Stimulated activated CD8-positive, alpha-beta memory T cell treated with anti-CD3 and anti-CD28 coated beads, Interleukin-7, amount 100 ng/mL, for 24 hours (primary cell): ENCODE measurements around the gene ST6GALNAC1.

Source experiments
- DNase-seq: peaks from one replicate; pipeline ENCODE4 v3.0.0-alpha.2; 2020; ENCODE audit warnings: low read depth

ST6GALNAC1 gene, protein sequence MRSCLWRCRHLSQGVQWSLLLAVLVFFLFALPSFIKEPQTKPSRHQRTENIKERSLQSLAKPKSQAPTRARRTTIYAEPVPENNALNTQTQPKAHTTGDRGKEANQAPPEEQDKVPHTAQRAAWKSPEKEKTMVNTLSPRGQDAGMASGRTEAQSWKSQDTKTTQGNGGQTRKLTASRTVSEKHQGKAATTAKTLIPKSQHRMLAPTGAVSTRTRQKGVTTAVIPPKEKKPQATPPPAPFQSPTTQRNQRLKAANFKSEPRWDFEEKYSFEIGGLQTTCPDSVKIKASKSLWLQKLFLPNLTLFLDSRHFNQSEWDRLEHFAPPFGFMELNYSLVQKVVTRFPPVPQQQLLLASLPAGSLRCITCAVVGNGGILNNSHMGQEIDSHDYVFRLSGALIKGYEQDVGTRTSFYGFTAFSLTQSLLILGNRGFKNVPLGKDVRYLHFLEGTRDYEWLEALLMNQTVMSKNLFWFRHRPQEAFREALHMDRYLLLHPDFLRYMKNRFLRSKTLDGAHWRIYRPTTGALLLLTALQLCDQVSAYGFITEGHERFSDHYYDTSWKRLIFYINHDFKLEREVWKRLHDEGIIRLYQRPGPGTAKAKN

DNA sequence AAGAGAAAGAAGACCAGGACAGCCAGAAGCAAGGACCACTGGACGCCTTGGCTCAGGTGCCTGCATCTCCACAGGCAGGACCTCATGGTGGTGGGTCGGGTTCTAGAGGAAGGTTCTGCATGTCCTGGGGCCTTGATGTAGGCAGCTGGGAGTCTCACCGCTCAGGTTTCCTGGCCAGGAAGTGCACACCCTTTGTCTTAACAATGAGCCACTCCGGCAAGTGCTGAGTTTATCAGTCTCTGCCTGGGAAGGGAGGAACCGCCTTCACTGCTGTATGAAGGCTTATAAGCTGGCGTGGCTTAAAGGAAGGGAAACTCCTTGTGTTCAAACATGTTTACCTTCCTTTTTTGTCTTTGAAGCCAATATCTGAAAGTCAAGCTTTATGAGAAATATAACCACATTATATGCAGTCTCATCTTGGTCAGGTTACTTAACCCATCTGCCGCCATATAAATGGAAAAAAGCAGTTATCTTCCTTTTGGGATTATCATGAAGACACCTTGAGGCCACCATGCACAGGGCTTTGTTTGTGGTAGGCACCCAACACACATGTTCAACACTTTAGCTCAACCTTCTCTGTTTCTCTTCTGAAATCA, at the start of gene ST6GALNAC1:
TSS of gene ST6GALNAC1 (minus strand) at position 205 of the 596 bp plus-strand sequence. CDS start at position 86, 119 bp downstream.
- no peak for DNase-seq

DNA sequence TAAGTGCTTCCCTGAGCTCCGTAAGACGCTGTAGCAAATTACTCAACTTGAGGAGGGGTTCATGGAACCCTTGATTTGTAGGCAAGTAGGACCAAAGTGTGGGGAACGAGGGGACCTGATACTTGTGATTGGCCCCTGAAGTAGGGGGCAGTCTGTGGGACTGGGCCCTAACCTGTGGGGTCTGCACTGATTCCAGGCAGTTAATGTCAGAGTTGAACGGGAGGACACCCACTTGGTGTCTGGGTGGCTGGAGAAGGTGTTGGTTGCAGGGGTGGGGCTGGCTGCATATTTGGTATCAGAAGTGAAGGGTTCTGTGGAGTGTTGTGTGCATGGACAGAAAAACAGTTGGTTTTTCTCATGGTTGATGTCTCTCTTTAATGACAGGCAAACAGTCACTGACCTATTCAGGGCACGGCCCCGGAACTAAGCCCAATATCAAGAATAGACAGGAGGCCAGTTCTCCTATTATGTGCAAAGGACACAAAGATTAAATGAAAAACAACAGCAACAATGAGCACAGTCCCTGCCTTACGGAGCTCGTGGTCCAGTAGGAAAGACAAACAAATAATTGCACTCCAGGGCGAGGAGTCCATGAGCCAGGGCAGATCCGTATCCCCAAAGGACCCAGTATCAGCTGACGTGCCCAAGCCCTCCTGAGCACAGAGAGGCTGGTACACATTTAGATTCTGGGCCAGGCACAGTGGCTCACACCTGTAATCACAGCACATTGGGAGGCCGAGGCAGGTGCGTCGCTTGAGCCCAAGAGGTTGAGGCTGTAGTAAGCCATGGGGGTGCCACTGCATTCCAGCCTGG, 48.0 kb upstream of the ST6GALNAC1 start:
- DNase-seq, result no peak

DNA sequence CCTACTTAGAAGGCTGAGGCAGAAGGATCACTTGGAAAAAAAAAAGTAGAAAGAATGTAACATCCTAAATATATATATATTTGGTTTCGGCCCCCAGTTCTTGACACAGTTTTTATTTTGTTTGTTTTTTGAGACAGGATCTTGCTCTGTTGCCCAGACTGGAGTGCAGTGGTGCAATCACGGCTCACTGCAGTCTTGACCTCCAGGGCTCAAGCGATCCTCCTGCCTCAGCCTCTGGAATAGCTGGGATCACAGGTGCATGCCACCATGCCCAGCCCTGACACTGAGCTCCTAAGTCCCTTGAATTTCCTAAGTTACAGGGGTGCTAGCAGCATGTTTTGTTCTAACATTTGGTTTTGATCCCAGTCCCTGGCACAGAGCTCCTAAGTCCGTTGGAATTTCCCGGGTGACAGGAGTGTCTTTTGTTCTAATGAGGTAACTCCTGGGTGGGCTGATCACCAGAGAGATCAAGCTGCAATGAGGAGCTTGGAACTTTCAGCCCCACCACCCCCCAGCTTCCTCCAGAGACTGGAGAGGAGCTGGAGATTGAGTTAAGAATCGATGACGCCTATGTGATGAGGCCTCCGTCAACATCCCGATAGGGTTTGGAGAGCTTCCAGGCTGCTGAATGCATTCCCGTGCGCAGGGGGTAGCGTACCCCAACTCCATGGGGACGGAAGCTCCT, 47.2 kb upstream of the ST6GALNAC1 start:
- no peak for DNase-seq

DNA sequence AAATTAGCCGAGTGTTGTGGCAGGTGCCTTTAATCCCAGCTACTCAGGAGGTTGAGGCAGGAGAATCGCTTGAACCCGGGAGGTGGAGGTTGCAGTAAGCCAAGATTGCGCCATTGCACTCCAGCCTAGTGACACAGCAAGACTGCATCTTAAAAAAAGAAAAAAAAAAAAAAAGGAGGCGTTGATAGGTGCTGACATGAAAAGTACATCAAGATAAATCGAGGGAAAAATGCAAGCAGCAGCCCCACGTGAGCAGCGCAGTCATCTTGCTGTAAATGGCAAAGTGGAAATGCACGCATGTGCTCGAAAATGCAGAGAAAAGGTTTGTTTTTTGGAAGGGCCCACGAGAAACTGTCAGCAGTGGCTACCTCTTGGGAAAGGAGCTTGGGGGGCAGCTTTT, 46.3 kb upstream of the ST6GALNAC1 start:
- DNase-seq, result no peak

DNA sequence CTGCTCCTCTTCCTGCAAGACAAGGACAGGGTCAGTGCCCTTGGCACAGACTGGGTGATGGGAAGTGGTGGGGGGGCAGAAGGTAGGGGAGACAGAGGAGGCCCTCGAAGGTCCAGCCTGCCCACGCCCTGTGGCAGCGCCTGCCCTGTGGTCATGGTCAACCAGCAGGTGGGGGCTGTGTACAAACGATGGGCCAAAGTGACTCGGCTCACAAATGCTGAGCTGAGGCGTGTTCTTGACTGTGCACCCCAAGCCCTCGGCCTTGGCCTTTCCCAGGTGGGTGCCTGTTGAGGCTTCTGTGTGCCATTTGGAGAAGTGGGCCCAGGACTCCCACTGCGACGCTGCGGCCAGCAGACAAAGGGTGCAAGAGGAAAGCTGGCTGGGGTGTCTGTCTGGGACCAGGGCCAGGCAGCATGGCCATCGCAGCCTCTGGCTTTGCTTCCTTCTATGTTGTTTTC, 44.6 kb upstream of the ST6GALNAC1 start:
- DNase-seq, result no peak

DNA sequence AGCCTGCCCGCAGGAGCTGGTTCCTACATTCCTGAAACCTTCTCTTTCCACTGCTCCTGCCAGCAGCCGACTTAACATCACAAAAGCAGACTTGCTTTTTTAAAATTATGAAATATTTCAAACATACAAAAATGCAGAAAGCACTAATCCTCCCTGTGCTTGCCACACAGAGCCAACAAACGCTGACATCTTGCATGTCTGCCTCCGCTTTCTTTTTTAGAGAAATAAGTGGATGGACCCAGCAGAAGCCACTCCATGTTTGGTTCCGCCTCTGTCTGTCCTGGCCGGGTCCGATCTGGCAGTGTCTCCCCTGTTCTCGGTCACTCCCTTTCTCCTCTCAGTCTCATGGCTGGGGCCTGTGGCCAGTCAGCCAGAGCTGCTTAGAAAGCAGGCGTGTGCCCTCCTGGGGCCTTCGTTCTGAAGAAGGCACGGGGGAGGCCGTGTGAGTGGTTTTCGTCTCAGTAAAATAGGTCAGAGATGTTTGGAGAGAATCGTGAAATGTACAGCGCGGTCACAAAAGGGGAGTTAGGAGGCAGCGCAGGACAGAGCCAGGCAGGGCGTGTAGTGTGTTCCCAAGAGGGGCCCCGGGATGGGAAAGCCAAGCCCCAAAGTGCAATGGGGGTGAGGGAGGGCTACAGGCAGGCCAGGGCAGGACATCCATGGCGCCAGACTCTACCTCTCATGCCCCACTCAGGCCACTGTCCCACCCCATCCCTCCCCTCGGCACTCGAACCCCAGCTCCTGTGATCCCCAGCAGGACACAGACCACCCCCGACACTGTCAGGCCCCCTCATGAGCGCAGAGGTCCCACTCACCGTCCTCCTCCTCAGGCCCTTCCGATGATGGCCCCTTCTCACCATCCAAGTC, 44.0 kb upstream of the ST6GALNAC1 start:
- DNase-seq, result no peak

DNA sequence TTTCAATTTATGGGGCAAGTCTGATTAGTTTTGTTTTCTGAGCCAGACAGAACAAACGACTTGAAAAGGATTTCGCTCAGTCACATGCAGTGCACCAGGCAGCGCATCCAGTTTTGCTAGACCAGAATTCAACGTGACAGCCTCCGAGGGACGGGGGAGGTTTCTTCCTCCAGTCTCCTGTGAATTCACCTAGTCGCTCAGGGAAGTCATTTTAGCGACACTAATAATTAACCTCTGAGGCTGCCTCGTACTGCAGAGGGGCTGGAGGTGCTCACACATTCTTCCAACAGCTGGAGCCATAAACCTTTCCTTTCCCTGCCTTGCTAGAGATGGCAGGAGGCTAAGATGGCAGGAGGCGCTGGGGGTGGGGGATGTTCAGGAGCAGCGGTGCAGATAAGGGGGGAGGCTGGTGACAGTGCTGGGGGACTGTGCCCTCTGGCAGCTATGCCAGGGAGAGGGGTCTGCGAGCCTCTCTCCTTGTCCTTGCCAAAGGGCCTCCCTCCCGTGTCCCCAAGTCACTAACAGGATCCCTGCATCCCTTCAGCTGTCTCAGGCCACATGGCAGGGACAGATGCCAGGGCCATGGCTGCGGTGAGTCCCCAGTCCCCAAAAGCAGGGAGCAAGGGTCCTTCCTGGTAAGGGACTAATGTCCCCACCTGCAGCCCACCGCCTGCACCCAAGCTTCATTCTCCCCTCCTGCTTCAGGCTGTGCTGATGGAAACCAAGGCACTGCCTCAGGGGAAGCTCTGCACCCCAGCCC, 43.2 kb upstream of the ST6GALNAC1 start:
- no peak for DNase-seq

DNA sequence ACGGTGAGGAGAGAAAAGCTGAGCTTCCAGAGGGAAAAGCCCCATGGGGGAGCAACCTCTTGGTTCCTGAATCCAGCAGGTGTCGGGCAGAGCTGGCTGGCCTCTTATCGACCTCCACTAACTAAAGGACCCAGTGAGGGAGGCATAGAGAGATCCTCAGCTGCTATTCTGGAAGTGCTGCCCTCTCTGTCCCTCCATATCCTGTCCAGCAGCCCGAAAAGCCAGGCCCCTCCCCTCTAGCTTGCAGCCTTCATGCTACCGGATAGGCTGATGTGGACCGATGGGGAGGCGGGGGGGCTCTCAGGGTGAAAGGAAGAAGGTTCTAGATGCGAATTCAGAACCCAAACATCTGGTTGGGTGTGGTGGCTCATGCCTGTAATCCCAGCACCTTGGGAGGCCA, 42.3 kb upstream of the ST6GALNAC1 start:
- no peak for DNase-seq

DNA sequence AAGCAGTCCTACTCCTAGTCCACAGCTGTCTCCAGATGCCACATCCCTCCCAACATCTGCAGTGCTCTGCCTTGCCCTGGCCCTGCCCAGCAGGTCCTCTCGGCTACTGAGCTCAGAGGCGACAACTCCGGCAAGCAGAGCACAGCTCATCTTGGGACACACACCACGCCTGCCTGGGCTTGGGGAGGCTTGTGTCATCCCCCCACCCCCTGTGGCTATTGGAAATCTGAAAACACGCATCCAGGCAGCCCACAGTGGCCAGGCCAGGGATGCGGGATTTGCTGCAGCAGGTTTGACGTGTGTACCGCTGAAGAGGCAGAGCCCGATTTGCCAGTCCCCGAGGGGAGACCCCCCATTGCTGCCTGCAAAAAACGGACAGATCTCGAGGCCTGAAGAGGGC, 41.8 kb upstream of the ST6GALNAC1 start:
- DNase-seq, result no peak

DNA sequence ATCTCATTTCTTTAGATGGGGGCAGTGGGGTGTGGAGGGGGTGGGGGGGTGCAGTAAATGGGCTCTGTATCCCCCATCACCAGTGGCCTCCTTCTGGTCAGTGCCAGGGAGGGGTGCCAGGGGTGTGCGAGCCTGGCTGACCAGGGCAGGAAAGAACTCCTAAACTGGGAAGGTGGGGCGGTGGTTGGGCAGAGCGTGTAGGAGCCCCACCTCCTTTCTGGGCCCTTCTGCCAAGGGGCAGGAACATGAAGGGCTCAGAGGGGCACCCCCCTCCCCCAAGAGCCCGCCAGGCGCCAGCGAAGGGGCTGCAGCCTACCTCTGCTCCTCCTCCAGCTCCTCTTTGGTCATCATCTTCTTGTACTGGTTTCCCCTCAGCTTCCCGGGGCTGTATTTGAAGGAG, 41.2 kb upstream of the ST6GALNAC1 start:
- DNase-seq, result no peak

DNA sequence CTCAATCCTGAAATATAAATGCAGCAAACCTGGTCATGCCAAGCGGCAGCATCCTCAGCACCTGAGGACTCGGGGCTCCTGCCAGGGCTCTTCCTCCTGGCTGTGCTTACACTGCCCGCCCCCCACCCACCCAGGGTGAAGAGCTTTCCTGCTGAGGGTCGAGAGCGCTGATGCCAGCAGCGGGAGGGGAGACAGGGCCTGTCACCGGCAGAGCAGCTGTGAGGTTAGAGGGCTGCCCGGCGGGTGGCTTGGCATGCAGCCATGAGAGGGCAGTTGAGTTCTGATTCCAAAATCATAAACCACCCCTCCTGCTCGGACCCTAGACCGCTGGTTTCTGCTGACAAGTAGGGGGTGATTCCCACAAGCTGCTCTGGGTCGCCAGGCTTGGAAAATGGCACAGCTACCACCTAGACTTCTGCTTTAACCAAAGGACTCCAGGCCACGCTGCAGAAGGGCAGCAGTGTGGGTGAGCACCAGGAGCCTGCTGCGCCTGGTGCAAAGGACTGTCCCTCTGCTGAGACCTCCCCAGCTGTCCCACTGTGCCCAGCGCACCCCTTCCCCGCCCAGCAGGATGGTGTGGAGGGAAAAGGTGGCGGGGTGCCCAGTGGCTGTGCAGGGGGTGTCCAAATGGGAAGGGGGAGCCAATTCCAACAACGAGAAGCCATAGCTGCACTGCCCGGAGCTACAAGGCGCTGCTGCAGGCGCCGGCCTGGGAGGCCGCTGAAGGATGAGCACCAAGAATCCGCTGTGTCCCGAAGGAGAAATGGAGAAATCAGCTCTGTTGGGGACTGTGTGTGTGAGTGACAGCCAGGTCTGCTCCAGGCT, 40.6 kb upstream of the ST6GALNAC1 start:
- DNase-seq, result no peak

DNA sequence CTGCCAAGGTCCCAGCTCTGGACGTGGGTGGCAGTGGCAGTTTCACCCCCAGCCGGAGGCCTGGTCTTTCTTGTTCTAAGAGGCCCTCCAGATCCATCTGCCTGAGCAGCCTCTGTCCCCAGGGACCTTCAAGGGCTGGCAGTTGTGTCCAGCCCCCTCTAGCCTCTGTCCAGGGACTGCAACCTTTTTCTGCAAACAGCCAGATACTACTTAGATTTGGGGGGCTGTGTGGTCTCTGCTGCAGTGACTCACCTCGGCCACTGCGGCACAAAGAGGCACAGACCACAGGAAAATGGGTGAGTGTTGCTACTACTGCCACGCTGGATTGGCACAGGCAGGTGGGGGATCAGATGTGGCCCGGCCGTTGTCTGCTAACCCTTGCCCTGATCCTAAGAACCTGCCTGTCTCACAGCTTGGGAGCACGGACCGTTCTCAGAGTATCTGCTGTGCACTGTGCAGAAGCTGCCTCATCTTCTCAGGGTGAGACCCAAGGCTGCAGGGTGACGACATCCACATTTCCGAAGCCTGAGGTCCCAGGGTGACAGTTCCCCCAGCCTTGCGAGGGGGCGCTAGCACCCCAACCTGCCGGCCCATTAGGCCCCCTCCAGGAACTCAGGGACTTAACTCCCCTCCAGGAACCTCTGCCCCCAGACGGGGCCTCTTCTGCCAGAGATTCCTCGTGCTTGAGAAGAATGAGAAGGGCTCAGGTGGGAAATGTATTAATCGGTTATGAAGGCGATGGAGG, 39.6 kb upstream of the ST6GALNAC1 start:
- DNase-seq, result no peak

DNA sequence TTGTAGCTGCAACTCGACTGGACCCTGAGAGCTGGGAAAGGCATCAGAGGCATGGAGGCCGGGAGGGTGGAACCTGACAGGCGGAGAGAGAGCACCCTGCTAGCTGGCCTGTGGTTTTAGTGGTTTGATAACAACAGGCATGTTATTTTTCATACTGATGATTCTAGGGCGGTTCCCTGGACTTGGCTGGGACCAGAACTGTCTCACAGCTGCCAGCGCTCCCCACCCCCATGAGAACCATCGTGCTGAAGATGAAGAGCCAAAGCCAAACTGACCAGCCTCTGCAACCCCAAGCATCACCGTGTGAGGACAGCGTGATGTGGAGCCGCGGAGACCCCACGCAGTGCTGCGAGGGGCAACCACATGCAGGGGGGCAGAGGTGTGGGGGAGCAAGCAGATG, 38.7 kb upstream of the ST6GALNAC1 start:
- no peak for DNase-seq

DNA sequence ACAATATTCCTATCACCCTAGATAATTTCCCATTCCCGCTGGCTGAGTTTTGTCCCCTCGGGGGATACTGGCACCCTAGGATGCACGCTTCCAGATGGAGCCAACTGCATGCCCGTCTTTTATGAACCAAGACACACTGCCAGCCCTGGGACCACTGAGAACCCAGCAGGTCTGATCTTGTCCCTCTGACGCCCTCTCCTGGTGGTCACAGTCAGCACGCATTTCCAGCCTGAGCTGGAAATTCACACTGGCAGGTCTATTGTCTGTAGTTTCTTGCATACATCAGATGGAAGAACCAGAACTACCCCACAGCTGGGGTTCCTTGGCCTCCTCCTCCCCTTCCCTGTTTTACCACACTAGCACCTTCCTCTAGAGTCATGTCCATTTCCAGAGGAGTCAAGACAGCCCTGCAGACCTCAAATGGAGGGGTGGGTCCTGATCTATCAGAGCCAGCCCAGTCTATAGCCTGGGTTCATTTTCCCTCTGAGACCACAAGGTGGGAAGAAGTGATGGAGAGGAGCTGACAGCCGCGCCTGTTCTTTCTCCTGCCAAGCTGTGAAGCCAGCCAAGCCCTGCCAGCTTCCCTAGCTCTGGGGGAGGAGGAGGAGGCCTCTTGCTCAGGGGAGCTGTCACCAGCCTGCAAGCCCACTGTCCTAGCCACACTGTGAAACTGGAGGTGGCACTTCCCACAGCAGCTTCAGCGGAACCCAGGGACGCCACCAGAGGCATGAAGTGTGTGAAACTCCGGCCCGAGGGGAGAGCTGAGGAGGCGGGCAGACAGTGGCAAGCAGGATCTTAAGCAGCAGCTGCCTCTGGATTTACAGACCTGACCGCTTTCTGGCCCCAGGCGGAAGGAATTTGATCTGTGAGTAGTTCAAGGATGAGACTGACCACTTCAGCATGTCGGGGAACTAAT, 37.9 kb upstream of the ST6GALNAC1 start:
- no peak for DNase-seq

DNA sequence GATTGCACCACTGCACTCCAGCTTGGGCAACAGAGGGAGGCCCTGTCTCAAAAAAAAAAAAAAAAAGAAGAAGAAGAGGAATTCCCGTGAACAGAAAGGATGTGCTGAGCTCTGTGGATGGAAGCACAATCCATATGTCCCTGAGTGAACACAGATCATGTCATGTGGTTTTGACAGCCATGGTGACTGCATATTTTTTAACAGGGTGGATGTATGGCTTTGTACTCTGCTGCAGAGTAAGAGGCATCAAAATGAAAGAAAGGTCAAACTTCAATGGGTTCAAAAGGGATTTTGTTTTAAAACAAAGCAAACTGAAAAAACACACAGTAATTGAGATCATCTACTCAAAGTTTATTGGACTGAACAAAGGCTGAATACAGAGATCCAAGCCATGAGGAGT, 35.7 kb upstream of the ST6GALNAC1 start:
- no peak for DNase-seq

DNA sequence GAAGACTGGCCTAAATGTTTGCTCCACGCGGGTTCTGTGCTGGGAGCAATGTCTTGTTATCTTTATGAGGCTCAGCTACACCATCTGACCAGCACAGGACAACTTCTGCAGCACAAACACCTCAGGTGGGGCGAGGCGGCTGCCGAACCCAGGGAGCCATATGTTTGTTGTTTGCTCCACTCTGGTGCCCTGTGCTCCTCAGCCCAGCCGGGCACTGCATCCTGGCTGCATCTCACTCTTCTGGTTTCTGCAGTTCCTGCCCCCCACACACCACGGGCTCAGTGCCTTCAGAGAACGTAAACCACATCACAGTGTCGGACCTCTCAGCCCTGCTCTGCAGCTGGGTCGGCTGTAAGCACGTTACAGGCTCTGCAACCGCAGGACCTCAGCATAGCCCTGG, 34.8 kb upstream of the ST6GALNAC1 start:
- no peak for DNase-seq

DNA sequence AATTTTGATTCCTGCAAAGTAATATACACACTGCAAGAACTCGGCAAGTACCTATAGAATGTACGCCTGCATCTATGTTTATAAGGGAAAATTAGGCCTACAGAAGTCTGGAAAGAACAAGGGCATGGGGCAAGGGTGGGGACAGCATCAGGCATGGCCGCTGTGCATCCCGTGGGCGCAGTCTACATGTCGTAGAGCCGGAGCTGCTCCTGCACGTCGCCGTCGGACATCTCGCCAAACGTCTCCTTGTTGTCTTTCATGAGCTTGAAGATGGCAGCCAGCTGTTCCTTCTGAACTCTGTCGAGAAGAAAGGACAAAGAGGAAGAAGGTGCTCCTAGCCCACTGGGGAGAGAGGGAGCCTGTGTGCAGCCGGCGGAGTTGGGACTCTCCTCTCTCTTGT, 33.8 kb upstream of the ST6GALNAC1 start:
- no peak for DNase-seq
